ENCODE results near the gene GJD4.
A peak's percentile ranks its signal among the peaks of the same experiment; 100 is the strongest.

The GJD4 gene

GRCh38 chr10:35568483-35569015, 36.6 kb upstream of the GJD4 start:
- Histone ChIP-seq H3K4me3 (ENCODE audit: low read depth, low read length) (no peak overlapping the region), H3K27me3 (replicated peaks) (no peaks in the 10 kb centered on the region), H3K36me3 (replicated peaks) (peaks cover 8% of the 10 kb centered on the region), H3K27ac (no peak overlapping the region)
- DNase-seq: no peak
- in situ Hi-C loops (cut with HindIII; ENCODE audit: low pct_ligation_motif_present, low sequenced_read_pairs): no loop called here
- TF ChIP-seq CTCF (IDR thresholded peaks at IDR 0.05; ENCODE audit: low read depth, low read length, missing control alignments): no peak

- DNase-seq: no peak
- Histone ChIP-seq H3K4me3 (ENCODE audit: low read depth, low read length) (no peak overlapping the region), H3K36me3 (replicated peaks) (peaks cover 8% of the 10 kb centered on the region)
Measured at GRCh38 chr10:35569111-35569707, 35.9 kb upstream of the GJD4 start.

GRCh38 chr10:35569836-35570235, 35.3 kb upstream of the GJD4 start:
- DNase-seq: no peak
- H3K36me3 ChIP-seq (replicated peaks): peaks cover 8% of the 10 kb centered on the region
- in situ Hi-C loops (cut with HindIII; ENCODE audit: low pct_ligation_motif_present, low sequenced_read_pairs): no loop called here
- H3K27ac ChIP-seq: peak overlapping the region; percentile 4
- TF ChIP-seq CTCF (IDR thresholded peaks at IDR 0.05; ENCODE audit: low read depth, low read length, missing control alignments): no peak
- no peak overlapping the region for H3K4me3 ChIP-seq (ENCODE audit: low read depth, low read length)
- no peaks in the 10 kb centered on the region for H3K27me3 ChIP-seq (replicated peaks)

More at GRCh38 chr10:35569111-35569707, 35.9 kb upstream of the GJD4 start:
- in situ Hi-C loops (cut with HindIII; ENCODE audit: low pct_ligation_motif_present, low sequenced_read_pairs): no loop called here
- TF ChIP-seq CTCF (IDR thresholded peaks at IDR 0.05; ENCODE audit: low read depth, low read length, missing control alignments): no peak
- no peaks in the 10 kb centered on the region for H3K27me3 ChIP-seq (replicated peaks)
- no peak overlapping the region for H3K27ac ChIP-seq

- no peak for TF ChIP-seq CTCF (IDR thresholded peaks at IDR 0.05; ENCODE audit: low read depth, low read length, missing control alignments)
- peaks cover 8% of the 10 kb centered on the region for H3K36me3 ChIP-seq (replicated peaks)
- no peak for DNase-seq
- in situ Hi-C loops (cut with HindIII; ENCODE audit: low pct_ligation_motif_present, low sequenced_read_pairs): no loop called here
- H3K4me3 ChIP-seq (ENCODE audit: low read depth, low read length): no peak overlapping the region
- no peaks in the 10 kb centered on the region for H3K27me3 ChIP-seq (replicated peaks)
- no peak overlapping the region for H3K27ac ChIP-seq
Measured at GRCh38 chr10:35570397-35570796, 34.7 kb upstream of the GJD4 start.

GRCh38 chr10:35572583-35572982, 32.6 kb upstream of the GJD4 start:
- Histone ChIP-seq H3K27me3 (replicated peaks) (no peaks in the 10 kb centered on the region), H3K36me3 (replicated peaks) (peaks cover 8% of the 10 kb centered on the region), H3K27ac (no peak overlapping the region), H3K4me3 (ENCODE audit: low read depth, low read length) (no peak overlapping the region)
- in situ Hi-C loops (cut with HindIII; ENCODE audit: low pct_ligation_motif_present, low sequenced_read_pairs): no loop called here
- TF ChIP-seq CTCF (IDR thresholded peaks at IDR 0.05; ENCODE audit: low read depth, low read length, missing control alignments): no peak
- DNase-seq: no peak

GRCh38 chr10:35573796-35574195, 31.3 kb upstream of the GJD4 start:
- TF ChIP-seq CTCF (IDR thresholded peaks at IDR 0.05; ENCODE audit: low read depth, low read length, missing control alignments): no peak
- H3K27ac ChIP-seq: peak overlapping the region; percentile 92
- DNase-seq: no peak
- no peaks in the 10 kb centered on the region for H3K27me3 ChIP-seq (replicated peaks)
- in situ Hi-C loops (cut with HindIII; ENCODE audit: low pct_ligation_motif_present, low sequenced_read_pairs): no loop called here
- H3K36me3 ChIP-seq (replicated peaks): peaks cover 8% of the 10 kb centered on the region
- no peak overlapping the region for H3K4me3 ChIP-seq (ENCODE audit: low read depth, low read length)

Measured in brain microvascular endothelial cell (primary cell).